Heart right ventricle (tissue), 16 donors: ENCODE data around the gene LMBR1L. TPM values are rescaled to one million over a fixed set of nuclear protein-coding genes. Genes with fewer than 3 reads are reported as not detected.

Experiments used
- ATAC-seq, 8 donors: fragments of 200-7000 bp; cut with Tn5 transposase; one replicate each; pipeline ENCODE4 v1.9.1; 2020; ENCODE audit warnings: mild to moderate bottlenecking in 8 of 8, moderate library complexity in 8 of 8, moderate number of reproducible peaks in 1 of 8
- DNase-seq, 2 donors: peaks; one replicate each; pipeline ENCODE4 v3.0.0-alpha.2; 2020
- H3K27ac ChIP-seq, 10 donors: fragments of 200-600 bp; sonication (generic) in 2 of 10; one replicate each; pipeline versions ENCODE4 v1.5.0 to v1.8.0; 2020 to 2022; ENCODE audit warnings: mild to moderate bottlenecking in 3 of 10
- H3K27me3 ChIP-seq, 7 donors: fragments of 200-600 bp; one replicate each; pipeline ENCODE4 v1.8.0; 2021 to 2022; ENCODE audit warnings: mild to moderate bottlenecking in 2 of 7
- H3K36me3 ChIP-seq, 9 donors: fragments of 200-600 bp; sonication (generic) in 1 of 9; one replicate each; pipeline versions ENCODE4 v1.5.0 to v1.8.0; 2020 to 2022; ENCODE audit warnings: mild to moderate bottlenecking in 2 of 9
- H3K4me1 ChIP-seq, 9 donors: fragments of 200-600 bp; sonication (generic) in 1 of 9; one replicate each; pipeline versions ENCODE4 v1.5.0 to v1.8.0; 2020 to 2022; ENCODE audit warnings: mild to moderate bottlenecking in 4 of 9
- H3K4me3 ChIP-seq, 10 donors: fragments of 200-600 bp; sonication (generic) in 2 of 10; one replicate each; pipeline versions ENCODE4 v1.5.0 to v1.8.0; 2020 to 2022; ENCODE audit warnings: mild to moderate bottlenecking in 7 of 10, moderate library complexity in 2 of 10
- H3K9me3 ChIP-seq, 11 donors: fragments of 200-600 bp in 10 of 11; sonication (generic) in 2 of 11; one replicate each; pipeline versions ENCODE4 v1.5.0 to v1.8.0; 2013 to 2022; ENCODE audit warnings: mild to moderate bottlenecking in 2 of 11, control low read depth in 1 of 11, moderate library complexity in 1 of 11
- CTCF ChIP-seq, 9 donors: fragments of 200-600 bp; sonication (generic) in 2 of 9; IDR thresholded peaks; one replicate each; pipeline versions ENCODE4 v1.5.0 to v1.8.0; 2021 to 2022; ENCODE audit warnings: antibody characterized with exemption in 9 of 9, mild to moderate bottlenecking in 5 of 9, moderate library complexity in 1 of 9
- WGBS, 2 donors: extraction: QIAGEN DNeasy Blood & Tissue Kit; methylation state at CpG; one replicate each; pipeline ENCODE4 v1.1.7; 2013; ENCODE audit warnings: inconsistent platforms in 1 of 2; 5-methylcytosine and 5-hydroxymethylcytosine counted together
- intact Hi-C, 10 donors: fragments of 100-400 bp; cut with DNase I; formaldehyde crosslinking; loops; one replicate each; pipeline versions ENCODE4 v1.11.1 to v1.14.2; 2022
- polyA plus RNA-seq, 2 donors: library from polyadenylated mRNA; stranded (reverse); fragments of 200-250 nt; gene quantifications; one replicate each; pipeline ENCODE4 v1.2.3, GENCODE V29; 2013
- total RNA-seq, 10 donors: library from RNA; stranded (reverse); fragmentation: NEBNext Ultra II Directional in 3 of 10; extraction: Animal tissue kit (Norgen Biotek cat#: 25700) in 3 of 10; gene quantifications; one replicate each; pipeline versions ENCODE4 v1.2.1 to v1.2.4, GENCODE V29; 2021 to 2023
- donor health status: Arrhythmogenic right ventricular cardiomyopathy.
- donor health status: ischemic (EF 13 %, LVEDD 7.1; RV severe dilation, severe dysfunction).
- donor health status: healthy with polysubstance abuse.
- donor health status: DM: no; HTN: yes; CAD: no.
- donor health status: DM: no; HTN: no; CAD: no.
- donor health status: ischemic (EF 25% LVEDD 6.9; RV normal size, moderate dysfunction).
- donor health status: ischemic (EF 25% LVEDD 5.7; RV mildly dilated, moderate dysfunction).
- donor health status: healthy.
- donor health status: DM: yes; HTN: yes; CAD: no.
- donor health status: Ischemic cardiomyopathy.
- donor health status: ischemic (EF 35%, LVEDD 5.7; RV mildly dilated, moderate dysfunction).
- donor health status: nonischemic (EF 11% LVEDD 7.7; RV severe dilation, severe dysfunction).
- donor health status: DM: yes; HTN: yes; CAD: no.
- donor health status: PGD.
- donor health status: ischemic (EF 29% LVEDD 5.4; RV normal size, mild dysfunction).
- donor health status: nonischemic (EF 23%, LVEDD 6.1; RV moderate dilation, normal function).

Gene LMBR1L
- total and polyA plus RNA-seq, 12 donors: 21.5 to 51.8 (median 30.8) TPM

GRCh38 chr12:49059045-49059298 is 51.7 kb downstream of the LMBR1L start:
- Histone ChIP-seq H3K4me1 (peaks cover 24 to 63% (median 53%) of the 10 kb centered on the region in 9 donors), H3K36me3 (peaks cover 0 to 17% (median 10%) of the 10 kb centered on the region in 9 donors), H3K4me3 (peak overlapping the region; percentile 74 to 99 (median 97)), H3K27me3 (no peaks in the 10 kb centered on the region), H3K27ac (peak overlapping the region in 8 of 10 donors; percentile 95 to 100 (median 99)), H3K9me3 (no peaks in the 10 kb centered on the region)
- peak in 1 of 8 donors; percentile 1 for ATAC-seq
- TF ChIP-seq CTCF (IDR thresholded peaks at IDR 0.05): no peak
- DNase-seq: no peak
- intact Hi-C loops: loop anchor here in 2 of 10 donors (5.0 kb wide), 1 partner anchor 37 kb away; no protein-coding TSS in a partner anchor
- 0% methylated on average over 1 of the region's 1 CpG for WGBS, 2 donors

DNA sequence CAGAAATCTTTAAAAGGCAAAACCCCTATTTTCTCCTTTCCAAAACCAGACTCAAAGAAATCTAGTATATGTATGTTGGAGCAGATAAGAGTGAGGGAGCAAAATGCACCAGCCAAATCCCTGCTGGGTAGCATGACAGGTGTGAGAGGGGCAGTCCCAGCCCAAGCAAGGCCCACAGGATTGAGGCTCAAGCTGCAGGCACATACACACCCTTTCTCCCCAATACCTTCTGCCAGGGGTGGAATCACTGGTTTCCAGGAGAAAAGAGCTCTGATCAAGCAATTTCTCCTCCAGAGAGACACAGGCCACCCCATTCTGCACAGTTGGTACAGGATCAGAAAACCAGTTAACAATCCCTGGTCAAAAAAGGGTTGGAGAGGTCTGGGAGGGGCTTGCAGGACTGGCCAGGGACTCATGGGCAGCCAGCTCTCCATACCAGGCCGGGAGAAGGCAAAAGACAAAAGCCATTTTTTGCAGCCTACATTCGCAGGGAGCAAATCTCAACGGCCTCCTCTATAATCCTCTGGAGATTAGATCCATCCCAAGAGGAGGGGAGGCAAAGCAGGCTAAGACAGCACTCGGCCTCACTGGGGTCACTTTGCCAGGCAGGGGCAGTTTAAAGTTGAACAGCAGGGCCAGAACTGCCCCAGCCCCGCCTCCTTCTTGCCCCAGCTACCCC is 52.1 kb downstream of the LMBR1L start:
- H3K4me3 ChIP-seq: peak overlapping the region; percentile 74 to 99 (median 97)
- intact Hi-C loops: loop anchor here in 3 of 10 donors (1.0 to 5.0 kb wide), 2 partner anchors 36 to 38 kb away; no protein-coding TSS in a partner anchor
- no peaks in the 10 kb centered on the region for H3K27me3 ChIP-seq
- 4 to 8% methylated on average over 5 of the region's 5 CpGs for WGBS, 2 donors
- H3K9me3 ChIP-seq: no peaks in the 10 kb centered on the region
- no peak for TF ChIP-seq CTCF (IDR thresholded peaks at IDR 0.05)
- ATAC-seq: no peak
- no peak for DNase-seq
- peaks cover 24 to 63% (median 53%) of the 10 kb centered on the region in 9 donors for H3K4me1 ChIP-seq
- peaks cover 0 to 21% (median 15%) of the 10 kb centered on the region in 9 donors for H3K36me3 ChIP-seq
- H3K27ac ChIP-seq: peak overlapping the region in 8 of 10 donors; percentile 95 to 100 (median 99)

DNA sequence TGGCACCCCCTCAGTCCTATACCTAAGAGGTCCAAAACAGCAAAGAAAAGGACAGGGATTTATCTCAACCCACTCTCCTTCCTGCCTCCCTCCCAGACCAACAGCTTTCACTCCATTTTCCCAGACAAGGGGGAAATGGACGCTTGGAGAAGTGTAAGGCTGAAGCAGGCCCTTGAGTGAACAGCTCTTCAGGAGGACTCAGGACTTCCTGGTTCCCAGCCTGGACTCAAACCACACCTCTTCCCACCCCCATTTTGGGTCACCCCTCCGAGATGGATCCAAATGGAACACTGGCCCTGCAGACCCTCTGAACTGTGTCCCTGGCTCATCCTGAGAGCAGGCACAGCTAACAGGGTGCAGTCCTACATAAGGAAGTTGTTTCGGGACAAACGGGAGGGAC is 52.8 kb downstream of the LMBR1L start:
- 2 to 4% methylated on average over 4 of the region's 4 CpGs for WGBS, 2 donors
- ATAC-seq (no peak), DNase-seq (no peak)
- Histone ChIP-seq H3K4me3 (peak overlapping the region in 9 of 10 donors; percentile 74 to 99 (median 98)), H3K9me3 (no peaks in the 10 kb centered on the region), H3K36me3 (peaks cover 0 to 28% (median 21%) of the 10 kb centered on the region in 9 donors), H3K27ac (peak overlapping the region in 8 of 10 donors; percentile 95 to 100 (median 99)), H3K4me1 (peaks cover 24 to 63% (median 53%) of the 10 kb centered on the region in 9 donors), H3K27me3 (no peaks in the 10 kb centered on the region)
- TF ChIP-seq CTCF (IDR thresholded peaks at IDR 0.05): no peak
- intact Hi-C loops: loop anchor here in 4 of 10 donors (1.0 to 5.0 kb wide), 3 partner anchors 36 to 39 kb away; partner anchors contain the start of gene PRKAG1 (in 1 of the 4)

GRCh38 chr12:49055978-49056754 is 54.5 kb downstream of the LMBR1L start:
- TF ChIP-seq CTCF (IDR thresholded peaks at IDR 0.05): no peak
- Histone ChIP-seq H3K4me3 (peak overlapping the region in 7 of 10 donors; percentile 5 to 98 (median 24)), H3K4me1 (peaks cover 24 to 58% (median 47%) of the 10 kb centered on the region in 9 donors), H3K9me3 (no peaks in the 10 kb centered on the region), H3K36me3 (peaks cover 0 to 45% (median 38%) of the 10 kb centered on the region in 9 donors), H3K27me3 (no peaks in the 10 kb centered on the region), H3K27ac (peak overlapping the region in 6 of 10 donors; percentile 39 to 100 (median 99))
- DNase-seq: peak in 1 of 2 donors; percentile 72
- peak; percentile 36 to 63 (median 56) for ATAC-seq
- intact Hi-C loops: loop anchor here in 3 of 10 donors (2.0 to 5.0 kb wide), 2 partner anchors 34 to 37 kb away; partner anchors contain the start of gene PRKAG1 (in 1 of the 3)
- WGBS, 2 donors: 42 to 48% methylated on average over 7 of the region's 7 CpGs
